ENCODE measurements around the gene CCDC61.

The CCDC61 gene

DNA sequence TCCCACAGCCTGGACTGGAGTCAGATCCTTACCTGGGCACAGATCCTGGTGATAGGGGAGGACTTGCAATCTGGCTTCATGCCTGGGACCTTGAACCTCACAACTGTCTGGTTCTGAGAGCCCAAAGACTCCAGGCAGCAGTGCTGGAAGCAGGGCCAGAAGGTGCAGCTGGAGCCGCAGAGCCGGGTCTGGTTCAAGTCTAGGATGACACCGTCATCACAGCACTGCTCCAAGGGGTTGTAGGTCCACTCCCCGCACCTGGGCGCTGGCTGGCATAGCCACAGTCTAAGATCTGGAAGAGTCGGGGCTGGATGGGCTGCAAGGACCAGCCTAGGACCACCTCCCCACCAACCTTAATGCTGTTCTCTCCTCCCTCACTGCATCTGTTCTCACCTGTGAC lies 44.9 kb downstream of the CCDC61 start:
- Histone ChIP-seq H2BK12ac (ENCODE audit: low read length) (no peak overlapping the region), H4K91ac (ENCODE audit: low read depth, low read length, poor library complexity) (no peak overlapping the region), H3K23ac (ENCODE audit: low read depth, low read length, poor library complexity) (no peak overlapping the region), H3K27me3 (ENCODE audit: control insufficient read depth in 3 of 3, insufficient read depth in 3 of 3, low read depth in 1 of 3, low read length in 3 of 3) (no peaks in the 10 kb centered on the region), H2AK5ac (ENCODE audit: low read depth, low read length) (no peak overlapping the region), H2BK120ac (ENCODE audit: low read depth, low read length) (no peak overlapping the region), H4K8ac (ENCODE audit: low read depth, low read length) (no peak overlapping the region), H3K18ac (ENCODE audit: low read length) (no peak overlapping the region), H3K79me1 (ENCODE audit: low read depth, low read length) (no peaks in the 10 kb centered on the region), H3K9me3 (replicated peaks in 1 of 2; ENCODE audit: control insufficient read depth in 2 of 2, insufficient read depth in 1 of 2, low read depth in 1 of 2, low read length in 2 of 2) (peaks cover 20 to 24% of the 10 kb centered on the region in 2 donors), H3K4ac (ENCODE audit: low read length) (no peak overlapping the region), H2AFZ (ENCODE audit: low read length) (no peak overlapping the region), H3K27ac (replicated peaks; ENCODE audit: low read length) (no peak overlapping the region), H3K4me3 (ENCODE audit: low read length in 2 of 2) (no peak overlapping the region), H3K36me3 (replicated peaks in 1 of 2; ENCODE audit: control insufficient read depth in 2 of 2, insufficient read depth in 2 of 2, low read length in 2 of 2) (no peaks in the 10 kb centered on the region), H2BK5ac (ENCODE audit: low read length) (no peak overlapping the region), H2BK15ac (ENCODE audit: low read length) (no peak overlapping the region), H3K4me2 (ENCODE audit: insufficient read depth, low read length, poor library complexity, severe bottlenecking) (no peak overlapping the region), H3K4me1 (ENCODE audit: control insufficient read depth in 2 of 2, insufficient read depth in 1 of 2, low read depth in 1 of 2, low read length in 2 of 2) (no peaks in the 10 kb centered on the region), H3K9ac (ENCODE audit: low read depth, low read length, poor library complexity) (no peak overlapping the region), H3K14ac (ENCODE audit: low read length) (no peak overlapping the region)
- no CpG with 5 or more reads among the region's 6 CpGs for WGBS, 2 donors (ENCODE audit: extremely low coverage in 2 of 2, insufficient read length in 2 of 2, insufficient replicate concordance in 1 of 2)
- DNase-seq (ENCODE audit: low spot score) = no peak

DNA sequence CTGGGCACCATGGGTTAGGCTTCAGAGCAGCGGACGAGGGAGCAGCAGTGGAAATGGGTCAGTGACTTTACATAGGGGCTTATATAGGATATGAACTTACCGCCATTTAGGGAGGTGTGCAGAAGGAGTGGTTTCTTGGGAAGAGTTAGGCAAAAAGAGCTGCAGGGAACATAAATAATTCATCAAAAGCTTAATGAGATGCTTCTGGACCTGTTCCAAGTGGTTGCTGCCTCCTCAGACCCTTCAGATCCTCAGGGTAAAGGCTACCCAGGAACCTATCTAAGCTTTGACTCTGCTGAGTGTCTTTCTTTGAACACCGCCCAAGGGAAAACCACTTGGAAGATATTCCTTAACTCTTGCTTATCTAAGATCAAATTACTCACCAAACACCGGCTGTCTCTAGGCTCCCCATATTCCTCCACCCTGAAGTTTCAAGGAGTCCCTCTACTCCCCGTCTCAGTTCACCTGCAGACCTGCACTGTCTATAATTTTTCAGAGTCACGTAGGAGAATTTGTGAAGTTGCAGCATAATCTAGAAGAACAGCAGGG lies 45.8 kb downstream of the CCDC61 start, which contains the start of gene IGFL4:
Gene IGFL4 (minus strand): TSS at position 51 of the 549 bp plus-strand sequence. CDS start 40 bp downstream, at position 11.
- no peak within 1 kb of the TSS for H3K4ac ChIP-seq (ENCODE audit: low read length)
- no peaks in the 10 kb centered on the region for H3K79me1 ChIP-seq (ENCODE audit: low read depth, low read length)
- no peak within 1 kb of the TSS for H2BK12ac ChIP-seq (ENCODE audit: low read length)
- H3K4me1 ChIP-seq (ENCODE audit: control insufficient read depth in 2 of 2, insufficient read depth in 1 of 2, low read depth in 1 of 2, low read length in 2 of 2) = no peaks in the 10 kb centered on the region
- H3K36me3 ChIP-seq (replicated peaks in 1 of 2; ENCODE audit: control insufficient read depth in 2 of 2, insufficient read depth in 2 of 2, low read length in 2 of 2) = no peaks in the 10 kb centered on the region
- no peak within 1 kb of the TSS for H2BK15ac ChIP-seq (ENCODE audit: low read length)
- H2BK120ac ChIP-seq (ENCODE audit: low read depth, low read length) = no peak within 1 kb of the TSS
- DNase-seq (ENCODE audit: low spot score) = no peak
- H2AFZ ChIP-seq (ENCODE audit: low read length) = no peak within 1 kb of the TSS
- H2BK5ac ChIP-seq (ENCODE audit: low read length) = no peak within 1 kb of the TSS
- H3K18ac ChIP-seq (ENCODE audit: low read length) = no peak within 1 kb of the TSS
- H3K4me3 ChIP-seq (ENCODE audit: low read length in 2 of 2) = no peak within 1 kb of the TSS
- no peak within 1 kb of the TSS for H4K91ac ChIP-seq (ENCODE audit: low read depth, low read length, poor library complexity)
- H2AK5ac ChIP-seq (ENCODE audit: low read depth, low read length) = no peak within 1 kb of the TSS
- no peak within 1 kb of the TSS for H3K27ac ChIP-seq (replicated peaks; ENCODE audit: low read length)
- H4K8ac ChIP-seq (ENCODE audit: low read depth, low read length) = no peak within 1 kb of the TSS
- H3K9me3 ChIP-seq (replicated peaks in 1 of 2; ENCODE audit: control insufficient read depth in 2 of 2, insufficient read depth in 1 of 2, low read depth in 1 of 2, low read length in 2 of 2) = peaks cover 20 to 24% of the 10 kb centered on the region in 2 donors
- no peak within 1 kb of the TSS for H3K4me2 ChIP-seq (ENCODE audit: insufficient read depth, low read length, poor library complexity, severe bottlenecking)
- H3K23ac ChIP-seq (ENCODE audit: low read depth, low read length, poor library complexity) = no peak within 1 kb of the TSS
- no peaks in the 10 kb centered on the region for H3K27me3 ChIP-seq (ENCODE audit: control insufficient read depth in 3 of 3, insufficient read depth in 3 of 3, low read depth in 1 of 3, low read length in 3 of 3)
- no peak within 1 kb of the TSS for H3K9ac ChIP-seq (ENCODE audit: low read depth, low read length, poor library complexity)
- no peak within 1 kb of the TSS for H3K14ac ChIP-seq (ENCODE audit: low read length)
- no CpG with 5 or more reads among the region's 7 CpGs for WGBS, 2 donors (ENCODE audit: extremely low coverage in 2 of 2, insufficient read length in 2 of 2, insufficient replicate concordance in 1 of 2)

DNA sequence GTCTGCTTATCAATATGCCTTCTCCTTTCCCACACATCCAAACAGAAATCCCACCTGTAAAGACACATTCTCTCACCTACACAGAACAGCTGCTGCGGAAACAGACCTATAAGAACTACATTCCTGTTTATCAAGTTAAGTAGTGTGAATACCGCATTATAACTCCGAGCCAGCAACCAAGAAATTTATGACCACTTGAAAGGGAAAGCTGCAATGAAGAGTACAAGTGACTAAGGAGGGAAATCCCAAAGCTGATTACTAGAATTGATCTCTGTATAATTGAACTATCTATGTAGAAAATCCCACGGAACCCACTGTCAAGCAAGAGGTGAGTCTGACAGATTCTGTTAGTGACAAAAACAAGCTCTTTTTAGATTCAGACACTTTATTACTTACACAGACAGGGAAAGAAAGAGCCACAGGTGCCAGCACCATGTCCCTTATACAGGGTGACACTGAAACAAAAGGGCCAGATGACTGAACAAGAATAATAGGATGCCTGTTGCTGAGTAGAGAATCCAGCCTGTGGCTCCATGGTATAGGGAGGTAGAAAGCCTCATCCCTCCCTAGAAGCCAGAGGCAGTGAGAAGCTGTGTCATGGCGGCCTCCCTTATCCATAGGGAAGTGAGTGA lies 47.1 kb downstream of the CCDC61 start:
- Histone ChIP-seq H3K4me1 (ENCODE audit: control insufficient read depth in 2 of 2, insufficient read depth in 1 of 2, low read depth in 1 of 2, low read length in 2 of 2) (no peaks in the 10 kb centered on the region), H3K27me3 (ENCODE audit: control insufficient read depth in 3 of 3, insufficient read depth in 3 of 3, low read depth in 1 of 3, low read length in 3 of 3) (no peaks in the 10 kb centered on the region), H3K4me3 (ENCODE audit: low read length in 2 of 2) (no peak overlapping the region), H2BK12ac (ENCODE audit: low read length) (no peak overlapping the region), H2AFZ (ENCODE audit: low read length) (no peak overlapping the region), H4K8ac (ENCODE audit: low read depth, low read length) (no peak overlapping the region), H4K91ac (ENCODE audit: low read depth, low read length, poor library complexity) (no peak overlapping the region), H3K4ac (ENCODE audit: low read length) (no peak overlapping the region), H3K9me3 (replicated peaks in 1 of 2; ENCODE audit: control insufficient read depth in 2 of 2, insufficient read depth in 1 of 2, low read depth in 1 of 2, low read length in 2 of 2) (peaks cover 14 to 15% of the 10 kb centered on the region in 2 donors), H2BK15ac (ENCODE audit: low read length) (no peak overlapping the region), H3K4me2 (ENCODE audit: insufficient read depth, low read length, poor library complexity, severe bottlenecking) (no peak overlapping the region), H3K18ac (ENCODE audit: low read length) (no peak overlapping the region), H2BK5ac (ENCODE audit: low read length) (no peak overlapping the region), H3K9ac (ENCODE audit: low read depth, low read length, poor library complexity) (no peak overlapping the region), H3K14ac (ENCODE audit: low read length) (no peak overlapping the region), H3K36me3 (replicated peaks in 1 of 2; ENCODE audit: control insufficient read depth in 2 of 2, insufficient read depth in 2 of 2, low read length in 2 of 2) (no peaks in the 10 kb centered on the region), H3K27ac (replicated peaks; ENCODE audit: low read length) (no peak overlapping the region), H2BK120ac (ENCODE audit: low read depth, low read length) (no peak overlapping the region), H3K79me1 (ENCODE audit: low read depth, low read length) (no peaks in the 10 kb centered on the region), H3K23ac (ENCODE audit: low read depth, low read length, poor library complexity) (no peak overlapping the region), H2AK5ac (ENCODE audit: low read depth, low read length) (no peak overlapping the region)
- no CpG with 5 or more reads among the region's 5 CpGs for WGBS, 2 donors (ENCODE audit: extremely low coverage in 2 of 2, insufficient read length in 2 of 2, insufficient replicate concordance in 1 of 2)
- no peak for DNase-seq (ENCODE audit: low spot score)

DNA sequence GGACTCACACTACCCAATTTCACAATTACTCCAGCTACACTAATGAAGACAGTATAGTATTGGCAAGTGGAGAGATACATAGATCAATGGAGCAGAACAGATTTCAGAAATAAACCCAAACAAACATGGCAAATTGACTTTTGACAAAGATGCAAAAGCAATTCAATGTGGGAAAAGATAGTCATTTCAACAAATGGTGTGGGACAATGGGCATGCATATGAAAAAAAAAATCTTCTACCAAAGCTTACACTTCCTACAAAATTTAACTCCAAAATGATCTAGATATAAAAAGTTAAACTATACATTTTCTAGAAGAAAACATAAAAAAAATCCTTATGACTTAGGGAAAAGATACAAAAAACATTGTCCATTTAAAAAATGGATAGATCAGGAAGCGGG lies 48.3 kb downstream of the CCDC61 start:
- Histone ChIP-seq H3K79me1 (ENCODE audit: low read depth, low read length) (no peaks in the 10 kb centered on the region), H2BK12ac (ENCODE audit: low read length) (no peak overlapping the region), H3K36me3 (replicated peaks in 1 of 2; ENCODE audit: control insufficient read depth in 2 of 2, insufficient read depth in 2 of 2, low read length in 2 of 2) (no peaks in the 10 kb centered on the region), H2BK15ac (ENCODE audit: low read length) (no peak overlapping the region), H4K8ac (ENCODE audit: low read depth, low read length) (no peak overlapping the region), H3K18ac (ENCODE audit: low read length) (no peak overlapping the region), H2BK120ac (ENCODE audit: low read depth, low read length) (no peak overlapping the region), H4K91ac (ENCODE audit: low read depth, low read length, poor library complexity) (no peak overlapping the region), H3K9me3 (replicated peaks in 1 of 2; ENCODE audit: control insufficient read depth in 2 of 2, insufficient read depth in 1 of 2, low read depth in 1 of 2, low read length in 2 of 2) (peaks cover 12 to 15% of the 10 kb centered on the region in 2 donors), H3K9ac (ENCODE audit: low read depth, low read length, poor library complexity) (no peak overlapping the region), H3K23ac (ENCODE audit: low read depth, low read length, poor library complexity) (no peak overlapping the region), H2BK5ac (ENCODE audit: low read length) (no peak overlapping the region), H3K4me3 (ENCODE audit: low read length in 2 of 2) (no peak overlapping the region), H2AK5ac (ENCODE audit: low read depth, low read length) (no peak overlapping the region), H3K14ac (ENCODE audit: low read length) (no peak overlapping the region), H3K4me2 (ENCODE audit: insufficient read depth, low read length, poor library complexity, severe bottlenecking) (no peak overlapping the region), H3K27me3 (ENCODE audit: control insufficient read depth in 3 of 3, insufficient read depth in 3 of 3, low read depth in 1 of 3, low read length in 3 of 3) (no peaks in the 10 kb centered on the region), H3K4me1 (ENCODE audit: control insufficient read depth in 2 of 2, insufficient read depth in 1 of 2, low read depth in 1 of 2, low read length in 2 of 2) (no peaks in the 10 kb centered on the region), H2AFZ (ENCODE audit: low read length) (no peak overlapping the region), H3K4ac (ENCODE audit: low read length) (no peak overlapping the region), H3K27ac (replicated peaks; ENCODE audit: low read length) (no peak overlapping the region)
- no CpG with 5 or more reads among the region's 1 CpG for WGBS, 2 donors (ENCODE audit: extremely low coverage in 2 of 2, insufficient read length in 2 of 2, insufficient replicate concordance in 1 of 2)
- DNase-seq (ENCODE audit: low spot score) = no peak
